Fibroblast of skin of right biceps (primary cell): ENCODE data around the gene OAF.
A peak's percentile ranks its signal among the peaks of the same experiment; 100 is the strongest.

ENCODE experiments used
- DNase-seq: peaks from one replicate; pipeline ENCODE4 v3.0.0-alpha.2; 2013

The OAF gene

DNA sequence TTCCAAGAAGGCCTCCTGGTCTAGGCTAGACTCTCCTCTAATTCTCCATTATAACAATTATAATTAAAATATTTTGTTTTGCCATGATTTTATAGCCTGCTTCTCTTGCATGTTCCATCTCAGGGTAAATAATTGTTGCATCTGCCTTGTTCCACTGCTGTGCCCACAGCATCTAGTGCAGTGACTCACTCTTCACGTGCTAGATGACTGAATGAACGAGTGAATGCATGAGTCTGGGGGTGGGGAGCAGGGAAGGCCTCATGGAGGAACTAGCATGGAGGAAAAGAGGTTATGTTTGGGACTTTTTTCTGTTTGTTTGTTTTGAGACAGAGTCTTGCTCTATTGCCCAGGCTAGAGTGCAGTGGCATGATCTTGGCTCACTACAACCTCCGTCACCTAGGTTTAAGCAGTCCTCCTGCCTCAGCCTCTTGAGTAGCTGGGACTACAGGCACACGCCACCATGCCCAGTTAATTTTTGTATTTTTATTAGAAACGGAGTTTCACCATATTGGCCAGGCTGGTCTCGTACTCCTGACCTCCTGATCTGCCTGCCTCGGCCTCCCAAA is 5.2 kb upstream of the OAF start:
- DNase-seq = peak; percentile 70

DNA sequence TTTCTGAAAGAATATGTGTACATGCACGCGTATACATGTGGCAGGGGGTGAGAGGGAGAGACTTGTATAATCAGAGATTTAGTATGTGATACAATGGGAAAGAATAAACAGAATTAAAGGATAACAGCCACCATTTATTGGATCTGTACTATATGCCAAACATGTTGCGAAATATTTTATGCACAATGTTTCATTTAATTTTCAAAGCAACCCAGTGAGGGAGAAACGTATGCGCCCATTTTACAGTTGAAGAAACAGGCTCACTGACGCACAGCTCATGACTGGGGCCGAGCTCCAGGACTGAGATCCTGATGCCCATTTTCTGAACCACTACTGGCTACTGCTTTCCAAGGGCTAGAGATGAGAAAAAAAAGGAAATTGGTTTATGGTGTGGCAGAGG is 3.3 kb upstream of the OAF start:
- no peak for DNase-seq

DNA sequence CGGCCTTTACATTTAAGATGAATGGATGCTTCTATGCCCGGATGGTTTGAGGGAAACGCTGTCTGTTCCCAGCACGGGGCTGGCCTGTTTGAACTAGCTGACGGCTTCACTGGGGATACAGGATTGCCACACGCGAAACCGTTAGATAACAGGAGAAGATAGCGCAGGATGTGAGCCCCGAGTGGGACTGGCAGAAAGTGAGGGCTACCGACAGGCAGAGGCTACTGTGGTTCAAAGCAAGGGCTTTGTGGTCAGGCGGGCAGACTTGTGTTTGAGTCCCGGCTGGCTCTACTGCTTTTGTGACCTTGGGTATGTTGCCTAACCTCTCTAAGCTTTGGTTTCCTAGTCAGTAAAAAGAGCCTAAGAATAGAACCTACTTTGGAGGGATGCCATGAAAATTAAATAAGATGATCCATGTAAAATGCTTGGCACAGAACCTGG is 2.8 kb upstream of the OAF start:
- peak; percentile 14 for DNase-seq

DNA sequence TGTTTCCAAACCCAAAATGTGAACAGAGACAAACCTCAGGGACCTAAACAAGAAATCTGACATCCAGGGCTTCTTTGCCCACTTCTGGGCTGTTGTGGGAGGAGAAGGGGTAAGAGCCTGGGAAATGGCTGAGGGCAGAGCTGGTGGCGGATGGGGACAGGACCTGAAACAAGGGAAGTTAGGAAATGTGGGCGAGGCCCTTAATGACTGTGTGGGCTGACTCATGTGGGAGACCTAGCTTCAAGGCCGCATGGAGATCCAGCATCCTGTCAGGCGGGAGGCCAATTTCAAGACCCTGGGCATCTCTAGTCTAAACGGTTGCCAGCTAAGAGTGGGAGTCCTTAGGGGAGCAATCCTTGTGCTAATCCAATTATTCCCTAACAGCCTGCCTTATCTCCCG is 2.1 kb upstream of the OAF start:
- DNase-seq = peak; percentile 82

DNA sequence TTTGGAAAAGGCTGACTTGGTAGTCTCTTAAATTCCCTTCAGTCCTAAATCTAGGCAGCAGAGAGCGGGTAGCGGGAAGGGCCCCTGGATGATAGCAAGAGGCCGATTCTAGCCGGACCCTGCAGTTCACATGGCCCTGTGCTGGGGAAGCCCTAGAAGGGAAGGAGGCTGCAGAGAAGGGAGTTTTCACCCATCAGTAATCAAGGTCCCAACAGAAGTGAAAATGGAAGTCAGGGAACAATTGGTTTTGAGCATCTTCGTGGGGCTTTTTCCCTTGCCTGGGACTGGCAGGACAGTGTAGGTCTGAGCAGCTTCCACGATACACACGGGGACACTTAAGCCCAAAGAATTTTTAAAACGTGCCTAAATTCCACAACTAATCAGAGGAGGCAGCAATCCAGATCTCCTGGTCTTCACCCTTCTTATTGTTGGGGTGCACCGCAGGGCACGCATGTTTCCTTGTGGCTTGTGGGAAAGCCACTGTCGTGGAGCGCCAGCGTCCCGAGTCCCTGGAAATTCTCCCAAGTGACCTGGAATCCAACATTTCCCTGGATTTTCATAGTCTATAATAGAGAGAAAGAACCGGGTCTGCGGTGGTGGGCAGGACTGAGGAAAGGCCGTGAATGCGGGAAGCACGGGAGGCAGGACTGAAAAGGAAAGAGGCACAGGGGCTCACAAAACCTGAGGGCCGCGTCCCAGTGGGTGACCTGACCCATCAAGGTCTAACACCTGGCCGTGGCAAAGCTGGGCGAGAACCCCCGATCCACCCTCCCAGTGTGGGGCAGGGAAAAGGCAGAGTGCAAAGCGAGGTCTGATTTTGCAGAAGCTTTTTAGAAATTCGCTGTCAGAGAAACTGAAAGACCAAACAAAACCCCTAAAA is 846 bp upstream of the OAF start:
- peak; percentile 28 for DNase-seq

DNA sequence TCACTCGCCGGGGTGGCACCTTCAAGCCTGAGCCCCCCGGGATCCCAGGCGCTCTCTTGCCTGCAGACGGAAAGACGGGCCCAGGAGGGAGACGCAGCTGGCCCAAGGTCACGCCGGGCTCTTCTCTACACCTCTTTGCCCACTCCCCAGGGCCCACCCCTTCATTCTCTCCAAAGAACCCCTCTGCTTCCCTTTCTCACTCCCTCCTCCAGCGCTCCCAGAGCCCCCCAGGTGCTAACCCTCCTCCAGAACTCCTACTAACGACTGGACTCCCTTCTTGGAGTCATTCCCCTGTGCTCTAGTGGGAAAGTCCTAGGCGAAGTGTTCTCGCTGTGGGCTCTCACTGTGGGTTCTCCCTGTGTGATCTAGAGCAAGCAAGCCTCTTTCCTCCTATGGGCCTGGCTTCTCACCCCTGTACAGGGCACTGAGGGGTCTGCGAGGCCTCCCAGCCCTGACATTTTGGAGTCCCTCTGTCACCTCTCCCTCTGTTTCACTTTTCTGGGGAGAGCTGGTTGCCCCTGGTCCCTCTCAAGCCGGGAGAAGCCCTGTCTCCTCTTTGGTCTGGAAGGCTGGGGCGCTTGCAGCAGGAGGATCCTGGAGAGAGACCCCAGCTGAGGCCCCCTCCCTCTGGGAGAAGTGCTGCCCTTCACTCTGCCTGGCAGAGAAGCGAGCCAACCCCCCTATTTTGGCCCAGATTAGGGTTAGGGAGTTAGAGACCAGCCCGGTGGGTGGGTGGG is 858 bp downstream of the OAF start:
- DNase-seq = no peak

DNA sequence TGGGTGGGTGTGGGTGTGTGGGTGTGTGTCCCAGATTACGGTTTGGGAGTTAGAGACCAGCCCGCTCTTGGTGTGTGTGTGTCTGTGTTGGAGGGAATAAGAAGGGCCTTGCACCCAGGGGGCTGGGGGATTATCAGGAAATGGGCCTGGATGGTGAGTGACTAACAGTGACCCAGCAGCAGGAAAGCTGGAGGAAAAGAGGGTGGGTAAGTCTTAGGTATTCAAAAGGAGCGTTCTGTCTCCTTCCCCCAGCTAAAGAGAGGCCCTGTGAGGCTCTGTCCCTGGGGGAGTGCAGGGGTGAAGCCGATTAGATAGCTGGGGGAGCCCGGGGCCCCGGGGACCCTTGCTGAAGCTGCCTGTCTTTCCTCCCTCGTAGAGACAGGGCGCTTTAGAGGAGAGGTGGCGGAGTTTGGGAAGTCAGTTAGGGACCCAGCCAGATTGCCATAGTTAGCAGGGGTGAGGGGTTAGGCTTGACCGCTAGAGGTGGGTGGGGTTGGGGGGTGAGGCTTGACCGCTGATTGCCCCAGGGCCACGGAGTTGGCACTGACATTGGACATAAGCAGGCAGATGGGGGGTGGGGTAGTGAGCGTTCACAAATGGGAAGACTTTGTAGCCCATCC is 1.5 kb downstream of the OAF start:
- peak; percentile 32 for DNase-seq

DNA sequence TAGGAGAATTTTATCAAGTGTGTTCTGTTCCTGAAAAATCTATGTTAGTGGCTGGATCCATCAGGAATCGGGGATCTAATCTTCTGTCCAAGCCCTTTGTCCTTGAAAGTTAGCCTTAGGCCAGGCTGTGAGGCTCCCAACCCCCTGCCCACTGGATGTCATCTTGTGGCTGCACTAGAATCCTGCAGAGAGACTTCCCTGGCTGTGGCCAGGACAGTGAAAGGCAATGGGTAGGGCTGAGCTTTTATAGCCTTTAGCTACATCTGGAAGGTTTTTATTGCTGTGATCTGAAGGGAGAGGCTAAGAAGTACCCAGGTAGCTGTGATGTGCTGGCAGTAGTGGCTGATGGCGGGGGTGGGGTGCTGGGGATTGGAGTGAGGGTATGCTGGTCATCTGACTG is 2.1 kb downstream of the OAF start:
- no peak for DNase-seq

DNA sequence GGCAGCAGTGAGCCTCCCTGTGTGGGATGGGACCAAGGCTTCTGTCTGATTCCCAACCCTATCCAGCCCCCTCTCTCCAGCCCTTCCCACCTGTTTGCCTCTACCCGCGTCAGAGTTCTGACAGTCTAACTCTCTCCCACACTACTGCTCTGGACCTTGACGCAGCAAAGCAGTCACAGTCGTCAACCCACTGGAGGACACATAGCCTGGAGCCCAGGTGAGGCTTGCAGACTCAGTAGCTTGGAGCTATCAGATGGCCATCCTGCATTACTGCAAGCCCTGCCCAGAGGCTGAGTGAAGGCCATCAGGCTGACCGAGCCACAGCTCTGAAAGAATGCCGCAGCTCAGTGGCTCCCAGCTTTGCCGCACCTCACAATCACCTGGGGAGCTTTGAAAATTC is 3.7 kb downstream of the OAF start:
- no peak for DNase-seq

DNA sequence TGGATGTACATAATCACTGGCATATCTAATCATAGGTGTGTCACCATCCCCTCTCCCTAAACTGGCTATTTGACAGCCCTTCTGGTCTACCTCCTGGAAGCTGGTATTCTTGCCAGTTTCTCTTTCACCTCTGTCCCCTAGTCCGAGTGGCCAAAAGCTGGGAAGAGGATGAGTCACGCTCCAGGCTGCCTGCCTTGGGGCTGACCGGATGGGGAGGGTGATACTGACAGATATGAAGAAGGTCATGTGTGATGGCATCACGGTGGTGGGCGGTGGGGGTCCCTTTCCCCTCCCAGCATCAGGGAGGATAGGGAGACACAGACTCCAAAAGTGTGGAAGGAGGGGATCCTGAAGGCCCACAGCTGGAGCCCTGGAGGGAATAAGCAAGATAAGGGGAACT is 4.8 kb downstream of the OAF start:
- DNase-seq = no peak

DNA sequence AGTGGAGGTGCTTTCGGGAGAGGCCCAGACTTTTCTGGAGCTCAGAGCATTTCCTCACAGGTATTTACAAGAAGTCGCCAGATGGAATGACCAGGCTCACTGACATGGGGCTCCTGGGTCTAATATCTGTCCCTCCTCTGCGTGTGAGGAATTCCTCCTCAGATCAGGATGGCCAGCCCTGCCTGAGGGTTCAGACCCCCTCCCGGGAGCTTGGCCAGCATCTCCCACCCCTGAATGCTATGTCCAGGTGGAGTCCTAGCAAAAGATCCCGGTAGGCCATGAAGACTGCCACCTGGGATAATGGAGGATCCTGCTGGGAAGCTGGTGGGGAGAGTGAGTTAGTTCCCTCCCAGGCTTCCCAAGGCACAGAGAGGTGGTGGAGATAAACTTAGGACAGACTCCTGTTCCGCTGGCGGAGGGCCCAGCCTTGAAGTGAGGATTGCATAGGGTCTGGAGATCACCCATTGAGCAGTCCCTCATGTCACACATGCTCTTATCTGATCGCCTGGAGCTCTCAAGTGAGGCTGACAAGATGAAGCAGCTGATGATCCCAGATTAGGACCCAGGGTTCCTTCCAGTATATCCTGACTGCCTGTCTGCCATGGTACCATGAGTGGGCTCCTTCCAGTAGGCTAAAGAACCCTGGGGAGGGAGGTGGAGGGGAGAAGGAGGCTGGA is 5.7 kb downstream of the OAF start:
- DNase-seq = no peak

DNA sequence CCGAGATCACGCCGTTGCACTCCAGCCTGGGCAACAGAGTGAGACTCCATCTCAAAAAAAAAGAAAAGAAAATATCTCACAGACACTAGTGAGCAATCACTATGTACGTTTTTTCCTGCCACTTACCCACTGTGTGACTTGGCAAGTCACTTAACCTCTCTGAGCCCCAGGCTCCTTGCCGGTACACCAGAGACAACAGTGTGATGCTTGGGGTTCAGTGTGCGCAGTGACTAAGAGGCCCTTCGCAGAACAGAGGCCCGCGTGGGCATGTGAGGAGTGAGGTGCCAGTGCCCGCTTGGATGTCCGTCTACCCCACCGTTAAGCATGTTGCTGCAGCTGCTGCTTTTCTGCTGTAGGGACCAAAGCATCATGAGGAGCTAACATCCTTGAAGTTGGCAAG is 6.7 kb downstream of the OAF start:
- no peak for DNase-seq

DNA sequence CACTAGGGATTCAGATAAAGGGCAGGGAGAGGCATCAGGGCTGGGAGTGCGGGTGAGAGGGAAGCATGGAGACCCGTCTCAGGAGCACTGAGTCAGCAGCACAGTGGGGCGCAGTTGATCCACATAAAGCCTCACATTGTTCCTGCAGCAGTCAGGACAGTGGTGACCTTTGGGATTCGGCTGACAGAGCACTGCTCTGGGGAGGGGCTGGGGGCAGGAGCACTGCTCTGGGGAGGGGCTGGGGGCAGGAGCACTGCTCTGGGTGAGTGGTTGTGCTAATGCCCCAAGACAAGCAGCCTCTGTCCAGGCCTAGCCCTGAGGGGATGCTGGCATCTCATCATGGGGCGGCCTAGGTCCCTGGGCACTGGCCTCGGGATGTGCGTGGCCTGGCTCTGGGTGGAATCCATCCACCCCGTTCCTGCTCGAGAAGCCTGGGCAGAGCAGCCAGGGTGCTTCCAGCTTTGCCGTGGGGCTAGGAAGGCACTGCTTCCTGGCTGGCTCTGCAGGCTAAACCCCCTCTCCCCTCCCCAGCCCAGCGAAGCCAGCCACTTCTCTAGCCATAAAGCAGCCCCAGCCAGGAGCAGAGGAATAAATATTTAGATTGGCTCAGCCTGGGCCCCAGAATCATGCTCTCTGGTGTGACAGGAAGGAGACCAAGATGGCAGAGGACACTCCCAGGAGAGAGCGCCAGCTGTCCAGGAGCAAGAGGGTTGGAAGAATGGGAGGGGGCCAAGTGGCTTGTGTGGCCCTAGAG is 7.3 kb downstream of the OAF start:
- no peak for DNase-seq

DNA sequence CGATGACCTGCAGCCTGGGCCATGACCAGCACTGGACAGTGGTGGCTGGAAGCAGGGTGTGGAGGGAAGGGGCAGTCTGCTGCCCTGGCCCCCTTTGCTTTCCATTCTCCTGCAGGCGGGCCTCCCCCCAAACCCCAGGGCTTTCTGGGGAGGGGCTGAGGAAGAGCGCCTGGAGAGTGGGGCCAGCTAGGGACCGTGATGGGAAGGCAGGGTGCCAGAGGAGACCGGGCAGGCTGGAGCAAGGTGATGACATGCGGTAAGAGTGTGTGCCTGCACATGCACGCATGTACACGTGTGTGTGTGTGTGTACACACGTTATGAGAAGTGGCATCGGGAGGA is 7.8 kb downstream of the OAF start:
- DNase-seq = no peak

DNA sequence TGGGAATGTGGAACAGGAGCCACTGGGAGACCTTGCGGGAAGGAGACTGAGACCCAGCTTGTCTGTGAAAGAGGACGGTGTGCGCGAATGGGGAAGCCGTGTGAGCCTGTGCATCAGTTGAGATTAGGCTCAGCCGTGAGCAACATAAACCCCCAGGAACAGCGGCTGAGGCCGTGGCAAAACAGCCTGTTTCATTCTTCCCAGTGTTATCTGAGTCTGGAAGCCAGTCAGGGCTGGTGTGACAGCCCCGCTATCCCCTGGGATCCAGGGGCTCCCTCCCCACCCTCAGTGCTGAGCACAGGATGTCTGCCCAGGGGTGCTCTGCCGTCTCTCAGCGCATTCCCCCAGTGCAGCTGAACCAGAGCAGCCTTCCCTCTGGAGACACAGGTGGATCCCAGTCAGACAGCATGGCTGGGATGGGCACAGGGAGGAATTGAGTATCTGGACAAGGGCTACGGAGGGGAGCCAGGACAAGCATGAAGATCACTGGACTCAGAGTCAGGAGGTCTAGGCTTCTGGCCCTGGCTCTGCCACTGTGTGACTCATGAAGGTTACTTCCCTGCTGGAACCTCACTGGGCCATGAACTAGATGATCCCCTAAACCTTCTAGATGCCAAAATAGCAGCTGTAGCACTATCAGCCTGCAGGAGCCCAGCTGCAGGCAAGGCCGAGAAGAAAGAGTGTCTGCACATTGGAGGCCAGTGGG is 8.6 kb downstream of the OAF start:
- DNase-seq = no peak

DNA sequence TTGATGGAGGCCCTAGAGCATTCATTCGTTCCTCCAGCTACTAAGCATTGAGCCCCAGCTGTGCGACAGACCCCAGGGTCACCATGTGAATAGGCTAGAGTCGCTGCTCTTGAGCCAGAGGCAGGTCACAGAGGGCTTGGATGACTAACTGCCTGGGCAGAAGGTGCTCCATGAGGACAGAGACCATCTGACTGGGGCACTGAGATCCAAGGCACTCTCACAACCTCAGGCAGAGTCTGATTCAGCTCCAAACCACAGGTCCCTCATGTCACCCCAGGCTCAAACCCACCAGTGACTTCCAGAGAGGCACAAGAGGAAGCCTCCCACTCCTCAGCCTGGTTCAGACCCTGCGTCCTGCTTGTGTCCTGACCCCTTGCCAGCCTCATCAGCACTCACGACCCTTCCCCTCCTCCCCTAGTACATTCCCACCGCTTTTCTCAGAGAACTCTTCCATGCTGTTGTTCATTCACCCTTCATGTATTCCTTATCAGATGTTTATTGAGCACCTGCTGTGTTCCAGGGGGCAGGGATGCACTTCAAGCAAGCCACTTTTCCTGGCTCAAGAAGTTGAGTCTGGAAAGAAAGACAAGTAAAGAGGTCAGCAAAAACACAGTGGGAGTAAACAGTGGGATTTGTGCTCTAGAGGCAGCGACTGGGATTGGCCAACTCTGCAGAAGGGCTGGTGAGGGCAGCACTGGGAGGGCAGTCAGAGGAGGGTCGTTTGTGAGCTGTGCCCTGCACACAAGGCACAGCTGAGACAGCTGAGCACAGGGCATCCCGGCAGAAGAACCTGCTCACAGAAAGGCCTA is 9.3 kb downstream of the OAF start:
- no peak for DNase-seq

DNA sequence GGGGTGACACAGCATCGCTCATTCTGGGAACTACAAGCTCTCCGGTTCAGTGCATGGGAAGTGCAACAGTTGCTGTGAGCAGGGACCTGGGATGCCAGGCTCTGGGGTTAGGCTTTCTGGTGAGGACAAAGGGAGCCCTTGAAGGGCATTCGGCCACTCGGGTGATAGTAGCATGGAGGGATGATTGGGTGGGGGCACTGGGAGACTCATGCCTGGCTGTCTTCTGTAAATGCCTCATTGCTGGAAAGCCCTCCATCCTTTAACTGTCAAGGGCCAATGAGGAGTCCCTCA is 9.9 kb downstream of the OAF start:
- DNase-seq = no peak

DNA sequence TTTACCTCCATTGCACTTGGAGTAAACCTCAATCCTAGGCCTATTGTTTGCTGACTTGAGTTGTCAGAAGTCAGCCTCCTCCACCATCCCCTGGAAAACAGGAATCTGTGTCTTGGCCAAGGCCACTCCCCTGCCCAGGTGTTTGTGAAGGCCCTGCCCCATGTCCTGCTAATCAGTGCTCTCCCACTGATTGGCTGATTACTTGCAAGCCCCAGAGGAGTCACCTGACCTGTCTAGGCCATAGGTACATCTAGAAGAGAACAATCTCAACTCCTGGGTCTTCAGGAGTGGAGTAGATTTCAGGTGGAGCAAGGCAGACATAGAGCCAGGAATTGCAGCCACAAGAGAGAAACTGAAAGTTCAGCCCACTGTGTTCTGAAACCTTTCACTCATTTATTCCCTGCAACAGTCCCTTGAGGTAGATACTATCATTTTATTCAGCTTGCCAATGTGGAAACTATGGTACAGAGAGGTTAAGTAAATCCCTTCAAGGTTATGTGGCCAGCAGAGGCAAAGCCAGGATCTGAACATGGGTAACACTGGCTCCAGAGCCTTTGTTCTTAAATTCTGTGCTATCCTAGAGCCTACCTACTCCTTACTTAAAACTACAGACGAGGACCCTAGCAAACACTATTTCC is 10.4 kb downstream of the OAF start:
- DNase-seq = no peak

DNA sequence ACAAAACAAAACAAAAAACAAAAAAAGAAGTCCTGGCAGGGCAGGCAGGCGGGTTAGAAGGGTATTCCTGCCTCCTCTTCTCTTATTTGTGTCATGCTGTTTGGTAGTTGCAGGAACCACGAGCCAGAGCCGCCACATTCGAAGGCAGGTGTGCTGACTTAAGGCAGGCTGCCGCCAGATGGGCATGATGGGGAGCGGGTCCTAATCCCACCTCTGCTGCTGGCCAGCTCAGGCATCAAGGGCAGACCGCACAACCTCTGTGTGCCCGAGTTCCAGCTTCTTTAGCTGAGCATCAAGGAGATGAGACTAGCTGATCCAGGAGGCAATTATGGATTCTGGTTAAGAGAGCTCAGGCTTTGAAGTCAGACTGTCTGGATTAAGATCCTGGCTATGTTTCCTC is 12.1 kb downstream of the OAF start:
- no peak for DNase-seq

DNA sequence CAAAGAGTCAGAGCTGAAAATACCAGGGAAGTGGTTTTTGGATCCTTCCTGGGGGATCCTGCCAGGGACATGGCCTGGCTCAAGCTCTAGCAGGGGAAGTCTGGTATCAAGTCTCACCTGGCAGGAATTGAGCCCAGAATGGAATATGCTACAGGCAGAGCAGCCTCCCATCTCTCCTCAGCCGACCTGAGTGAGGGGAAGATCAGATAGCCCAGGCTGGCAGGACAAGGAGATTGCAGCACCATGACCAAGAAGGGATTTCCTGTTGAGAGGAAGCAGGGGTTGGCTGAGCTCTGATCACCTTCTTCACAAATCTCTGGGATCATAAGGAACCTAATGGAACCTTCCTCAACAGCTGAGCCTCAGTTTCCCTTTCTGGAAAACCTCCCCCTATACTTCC is 13.0 kb downstream of the OAF start:
- DNase-seq = no peak

DNA sequence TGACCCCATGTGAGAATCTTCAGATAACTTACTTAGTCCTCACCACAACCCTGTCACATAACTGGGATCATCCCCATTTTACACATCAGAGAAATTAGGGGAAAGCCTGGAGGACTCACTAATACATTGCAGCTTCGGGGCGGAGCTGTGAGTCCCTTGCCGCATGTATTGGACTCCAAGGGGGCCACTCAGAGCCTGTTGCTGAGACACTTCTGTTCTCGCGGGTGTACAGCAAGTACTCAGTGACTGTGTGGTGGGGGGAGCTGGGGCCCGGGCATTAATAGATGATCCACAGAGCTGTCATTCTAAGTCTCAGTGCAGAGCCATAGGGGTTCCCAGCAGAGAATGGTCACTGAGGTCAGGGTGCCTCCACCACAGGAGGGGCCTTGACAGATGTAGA is 13.5 kb downstream of the OAF start:
- no peak for DNase-seq
